GM18502 (cell line): Measurements from ENCODE around the gene PSMD7.
A peak's percentile ranks its signal among the peaks of the same experiment; 100 is the strongest.

Experiments used
- ATAC-seq: cut with Tn5 transposase; IDR thresholded peaks from one replicate; pipeline ENCODE4 v1.9.1; 2021; ENCODE audit warnings: mild to moderate bottlenecking; ENCODE audit not compliant: unreplicated experiment, poor library complexity

The PSMD7 gene

GRCh38 chr16:74296432-74297144, at the start of gene PSMD7:
TSS of gene PSMD7 (plus strand) at chr16:74296814. CDS start at chr16:74296915, 101 bp downstream.
- peak; percentile 96 for ATAC-seq

- no peak for ATAC-seq
Observed at GRCh38 chr16:74249254-74249653, 47.4 kb upstream of the PSMD7 start.

DNA sequence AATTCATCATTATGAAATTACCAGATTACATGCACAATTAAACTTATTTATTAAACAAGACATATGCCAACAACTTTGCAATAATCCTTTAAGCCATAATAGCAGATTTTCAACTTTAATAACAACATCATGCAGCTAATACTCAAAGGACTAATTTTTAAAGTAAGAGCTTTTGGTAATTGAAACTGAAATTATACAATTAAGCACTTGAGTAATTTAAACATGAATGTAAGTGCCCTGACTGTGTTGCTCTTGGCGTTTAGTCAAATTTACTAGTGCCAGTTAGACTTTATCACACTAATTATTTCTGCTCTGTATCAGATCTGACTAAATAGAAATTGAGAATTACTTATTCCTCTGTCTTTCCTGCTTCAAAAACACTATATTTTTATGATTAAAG, 46.8 kb upstream of the PSMD7 start:
- ATAC-seq, result no peak

- no peak for ATAC-seq
Observed at GRCh38 chr16:74252329-74252728, 44.3 kb upstream of the PSMD7 start.

DNA sequence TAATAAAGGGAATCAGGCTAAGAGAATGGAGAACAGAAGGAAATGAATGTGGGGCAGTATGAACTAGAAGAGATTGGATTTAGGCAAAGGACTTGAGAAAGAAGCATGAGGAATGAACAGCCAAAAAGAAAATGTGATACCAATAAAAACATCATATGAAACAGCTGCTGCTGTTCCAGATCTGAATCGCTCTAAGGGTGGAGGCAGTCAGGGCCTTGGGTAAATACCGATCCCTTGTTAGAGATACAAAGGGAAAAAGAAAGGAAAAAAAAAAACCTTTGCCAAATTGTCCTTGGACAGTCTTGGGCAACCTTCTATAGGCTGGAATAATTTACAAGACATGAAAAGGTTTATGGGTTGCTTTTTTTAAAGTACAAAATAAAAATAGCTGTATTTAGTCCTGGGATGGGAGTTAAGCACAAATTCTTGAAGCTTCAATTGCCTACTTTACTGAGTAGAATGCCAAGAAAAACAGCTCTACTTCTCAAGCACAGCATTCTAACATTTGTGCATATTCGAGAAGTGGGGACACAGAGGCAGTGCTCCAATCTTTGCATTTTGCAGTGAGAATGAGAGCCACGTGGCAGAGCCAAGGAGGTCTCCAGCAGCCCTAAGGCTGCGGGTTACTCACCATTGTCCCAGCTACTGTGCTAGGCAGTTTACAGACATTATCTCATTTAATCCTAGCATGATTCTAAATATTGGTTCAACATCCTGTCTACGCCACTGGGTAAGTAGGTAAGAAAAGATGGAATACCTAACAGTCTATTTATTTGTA, 43.3 kb upstream of the PSMD7 start:
- ATAC-seq, result no peak

- ATAC-seq, result peak; percentile 74
Observed at GRCh38 chr16:74257061-74257460, 39.6 kb upstream of the PSMD7 start.

DNA sequence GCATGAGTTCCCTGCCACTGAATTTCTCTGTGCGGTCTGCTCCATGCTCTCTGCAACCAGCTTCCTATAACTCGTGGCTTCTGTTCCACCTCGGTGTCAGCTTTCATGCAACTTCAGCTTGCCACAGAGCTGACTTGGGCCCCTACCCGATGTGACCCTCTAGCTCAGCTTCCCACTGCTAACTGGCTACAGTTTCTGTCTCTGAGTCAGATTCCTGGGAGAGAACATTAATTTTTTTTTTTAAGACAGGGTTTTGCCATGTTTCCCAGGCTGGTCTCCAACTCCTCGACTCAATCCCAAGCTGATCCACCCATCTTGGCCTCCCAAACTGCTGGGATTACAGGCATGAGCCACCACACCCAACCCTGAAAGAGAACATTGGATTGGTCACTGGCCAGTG, 35.5 kb upstream of the PSMD7 start:
- no peak for ATAC-seq

DNA sequence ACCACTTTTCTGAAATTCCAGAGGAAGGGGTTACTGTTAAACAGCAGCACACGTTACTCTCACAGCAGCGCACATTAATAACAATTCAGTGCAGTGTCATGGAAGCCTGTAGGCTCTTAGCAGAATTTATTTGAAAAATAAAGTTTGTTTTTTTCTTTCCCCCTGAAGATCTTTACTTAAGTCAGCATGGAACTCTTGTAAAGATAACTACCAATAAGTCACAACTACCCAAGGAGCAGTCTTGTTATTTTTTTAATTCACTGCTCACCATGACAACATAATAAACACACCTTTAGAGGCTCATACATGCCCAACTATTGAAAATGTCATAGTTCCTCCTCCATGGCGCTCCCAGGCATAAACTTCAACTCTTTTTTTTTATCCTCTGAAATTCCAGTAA, 31.8 kb upstream of the PSMD7 start:
- no peak for ATAC-seq

DNA sequence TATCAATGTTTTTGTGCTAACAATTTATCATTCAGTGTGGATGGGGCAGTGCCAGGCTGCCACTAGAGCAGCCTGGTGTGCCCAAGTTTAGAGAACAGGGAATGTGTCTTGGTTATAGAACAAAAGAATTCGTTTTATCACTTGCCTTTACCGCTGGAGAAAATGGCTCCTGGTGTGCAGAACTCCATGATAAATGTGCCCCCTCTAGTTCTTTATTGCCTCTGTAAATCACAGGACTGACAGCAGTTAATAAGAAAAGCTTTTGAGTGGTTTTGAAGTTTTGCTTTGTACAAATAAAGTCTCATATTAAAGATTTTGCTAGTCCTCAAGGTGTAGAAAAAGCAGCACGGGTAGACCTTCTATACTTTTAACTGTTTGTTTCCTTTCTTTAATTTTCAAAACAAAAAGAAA, 28.2 kb upstream of the PSMD7 start:
- no peak for ATAC-seq

DNA sequence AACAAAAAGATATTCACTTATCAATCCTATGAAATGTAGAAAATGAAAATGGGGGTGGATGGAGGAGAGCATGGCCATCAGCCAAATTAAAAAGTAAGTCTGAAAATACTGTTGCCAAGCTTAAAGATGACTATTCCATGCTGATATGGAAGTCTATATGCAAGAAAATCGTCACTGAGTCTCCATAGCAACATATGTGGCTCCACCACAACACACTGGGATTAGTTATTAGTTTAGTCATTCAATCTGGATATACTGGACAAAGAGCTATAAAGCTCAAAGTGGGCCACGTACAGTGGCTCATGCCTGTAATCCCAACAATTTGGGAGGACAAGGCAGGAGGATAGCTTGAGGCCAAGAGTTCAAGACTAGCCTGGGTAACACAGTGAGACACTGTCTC, 24.7 kb upstream of the PSMD7 start:
- ATAC-seq, result no peak

- ATAC-seq, result no peak
Observed at GRCh38 chr16:74275031-74275636, 21.5 kb upstream of the PSMD7 start.

- no peak for ATAC-seq
Observed at GRCh38 chr16:74275711-74276110, 20.9 kb upstream of the PSMD7 start.

DNA sequence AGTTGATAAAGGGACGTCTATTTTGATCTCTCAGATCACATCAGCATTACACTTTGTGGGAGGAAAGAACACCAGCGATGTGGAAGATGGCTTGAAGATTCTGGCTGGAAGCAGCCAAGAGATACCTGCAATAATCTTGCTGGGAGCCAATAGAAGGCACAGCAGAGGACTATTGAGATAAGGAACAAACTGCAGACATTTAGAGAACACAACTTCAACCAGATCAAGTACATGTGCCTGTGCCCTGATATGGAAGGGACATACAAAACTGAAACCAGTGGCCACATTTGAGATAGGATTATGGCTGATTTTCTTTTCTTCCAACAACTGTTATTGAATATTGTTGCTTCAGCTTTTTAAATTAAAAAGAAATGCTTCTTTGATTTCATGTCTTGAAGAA, 18.6 kb upstream of the PSMD7 start:
- ATAC-seq, result no peak

DNA sequence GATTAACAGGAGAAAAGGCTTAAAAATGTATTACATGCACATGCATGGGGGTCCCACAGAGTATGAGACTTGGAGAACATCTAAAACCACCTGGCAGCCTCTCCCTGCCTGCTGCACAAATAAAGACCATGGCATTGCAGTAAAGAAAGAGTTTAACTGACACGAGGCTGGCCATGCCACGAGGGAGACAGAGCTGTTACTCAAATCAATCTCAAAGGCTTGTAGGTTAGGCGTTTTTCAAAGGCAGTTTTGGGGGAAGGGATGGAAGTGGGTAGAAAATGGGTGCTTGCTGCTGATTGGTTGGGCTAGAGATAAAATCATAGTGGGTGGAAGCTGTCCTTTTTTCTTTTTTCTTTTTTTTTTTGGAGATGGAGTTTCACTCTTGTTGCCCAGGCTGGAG, 17.3 kb upstream of the PSMD7 start:
- no peak for ATAC-seq

DNA sequence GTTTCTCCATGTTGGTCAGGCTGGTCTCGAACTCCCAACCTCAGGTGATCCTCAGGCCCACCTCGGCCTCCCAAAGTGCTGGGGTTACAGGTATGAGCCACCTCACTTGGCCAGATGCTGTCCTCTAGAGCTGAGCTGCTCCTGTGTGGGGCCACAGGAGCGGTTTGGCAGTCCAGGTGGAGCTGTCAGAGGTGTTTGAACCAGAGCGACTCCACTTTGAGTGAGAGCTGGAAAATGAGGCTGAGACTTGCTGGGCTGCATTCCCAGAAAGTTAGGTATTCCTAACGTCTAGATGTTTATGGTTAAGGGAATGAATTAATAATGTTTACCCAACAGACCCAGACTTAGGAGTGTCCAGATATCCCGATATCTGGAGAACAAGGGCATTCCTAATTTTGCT, 16.8 kb upstream of the PSMD7 start:
- ATAC-seq, result no peak

GRCh38 chr16:74280448-74280847, 16.2 kb upstream of the PSMD7 start:
- no peak for ATAC-seq

GRCh38 chr16:74281300-74281699, 15.3 kb upstream of the PSMD7 start:
- no peak for ATAC-seq

GRCh38 chr16:74283716-74284115, 12.9 kb upstream of the PSMD7 start:
- no peak for ATAC-seq

GRCh38 chr16:74288065-74288464, 8.5 kb upstream of the PSMD7 start:
- no peak for ATAC-seq

GRCh38 chr16:74290356-74290755, 6.3 kb upstream of the PSMD7 start:
- no peak for ATAC-seq

GRCh38 chr16:74291176-74291575, 5.4 kb upstream of the PSMD7 start:
- no peak for ATAC-seq
